Stimulated activated CD8-positive, alpha-beta memory T cell treated with anti-CD3 and anti-CD28 coated beads, Interleukin-4, amount 100 ng/mL, for 1 hour (primary cell): ENCODE data around the gene PFKFB3.

Experiments used
- DNase-seq, 2 donors: peaks; one replicate each; pipeline ENCODE4 v3.0.0-alpha.2; 2020; ENCODE audit warnings: low read depth in 2 of 2, low spot score in 1 of 2

The PFKFB3 gene

DNA sequence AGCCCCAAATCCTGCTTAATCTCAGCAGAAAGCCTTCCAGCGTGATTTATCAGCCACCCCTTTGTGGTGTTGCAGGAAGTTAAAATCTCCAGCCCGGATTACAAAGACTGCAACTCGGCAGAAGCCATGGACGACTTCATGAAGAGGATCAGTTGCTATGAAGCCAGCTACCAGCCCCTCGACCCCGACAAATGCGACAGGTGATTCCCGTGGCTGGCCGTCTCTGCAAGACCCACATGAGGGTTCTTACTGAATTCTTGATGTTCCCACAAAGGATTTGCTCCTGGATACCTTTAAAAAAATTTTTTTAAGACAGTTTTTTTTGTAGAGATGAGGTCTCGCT, 16.7 kb downstream of the PFKFB3 start:
- DNase-seq = no peak

DNA sequence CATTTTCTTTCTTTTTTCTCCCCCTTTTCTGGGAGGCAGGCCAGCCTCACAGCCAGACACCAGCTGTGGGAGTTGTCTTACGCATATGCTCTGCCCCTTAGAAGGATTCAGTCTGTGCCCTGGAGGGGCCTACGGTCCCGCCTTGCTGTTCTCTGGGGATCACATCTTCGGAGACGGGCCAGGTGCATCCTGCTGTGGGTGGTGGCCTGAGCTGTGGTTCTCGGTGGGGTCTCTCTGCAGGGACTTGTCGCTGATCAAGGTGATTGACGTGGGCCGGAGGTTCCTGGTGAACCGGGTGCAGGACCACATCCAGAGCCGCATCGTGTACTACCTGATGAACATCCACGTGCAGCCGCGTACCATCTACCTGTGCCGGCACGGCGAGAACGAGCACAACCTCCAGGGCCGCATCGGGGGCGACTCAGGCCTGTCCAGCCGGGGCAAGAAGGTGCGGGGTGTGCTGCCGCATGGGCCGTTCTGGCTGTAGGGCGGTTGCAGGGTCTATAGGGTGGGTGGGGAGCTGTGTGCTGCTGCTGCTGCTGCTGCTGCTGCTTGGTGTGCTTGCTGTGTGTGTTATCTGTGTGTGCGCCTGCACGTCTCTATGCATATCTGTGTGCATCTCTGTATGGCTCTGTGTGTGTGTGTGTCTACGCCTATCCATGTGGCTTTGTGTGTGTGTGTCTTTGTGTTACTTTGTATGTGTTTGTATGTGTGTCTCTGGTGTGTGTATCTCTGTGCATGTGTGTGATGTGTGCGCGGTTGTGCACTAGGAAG, 17.9 kb downstream of the PFKFB3 start:
- DNase-seq = no peak

DNA sequence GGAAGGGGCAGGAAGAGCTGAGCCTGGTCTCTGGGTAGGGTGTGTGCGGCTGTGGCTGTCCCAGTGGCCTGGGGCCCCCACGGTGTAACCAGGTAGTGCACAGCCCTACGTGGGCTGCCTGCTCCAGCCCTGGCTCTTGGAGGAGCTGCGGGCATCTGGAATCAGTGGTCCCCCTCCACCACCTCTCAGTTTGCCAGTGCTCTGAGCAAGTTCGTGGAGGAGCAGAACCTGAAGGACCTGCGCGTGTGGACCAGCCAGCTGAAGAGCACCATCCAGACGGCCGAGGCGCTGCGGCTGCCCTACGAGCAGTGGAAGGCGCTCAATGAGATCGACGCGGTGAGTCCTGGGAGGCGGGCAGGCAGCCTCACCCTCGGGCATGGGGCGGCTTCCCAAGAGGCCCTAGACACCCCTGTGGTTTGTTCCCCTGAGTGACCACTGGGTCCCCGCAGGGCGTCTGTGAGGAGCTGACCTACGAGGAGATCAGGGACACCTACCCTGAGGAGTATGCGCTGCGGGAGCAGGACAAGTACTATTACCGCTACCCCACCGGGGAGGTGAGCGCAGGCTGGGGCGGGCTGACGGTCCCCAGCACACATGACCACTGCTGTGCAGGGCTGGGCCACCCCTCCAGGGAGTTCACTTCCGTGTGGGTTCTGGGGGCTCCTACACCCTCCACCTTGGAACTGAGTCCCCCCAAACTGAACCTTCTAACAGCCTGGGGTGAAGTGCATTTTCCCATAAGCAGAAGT, 18.6 kb downstream of the PFKFB3 start:
- DNase-seq = no peak

DNA sequence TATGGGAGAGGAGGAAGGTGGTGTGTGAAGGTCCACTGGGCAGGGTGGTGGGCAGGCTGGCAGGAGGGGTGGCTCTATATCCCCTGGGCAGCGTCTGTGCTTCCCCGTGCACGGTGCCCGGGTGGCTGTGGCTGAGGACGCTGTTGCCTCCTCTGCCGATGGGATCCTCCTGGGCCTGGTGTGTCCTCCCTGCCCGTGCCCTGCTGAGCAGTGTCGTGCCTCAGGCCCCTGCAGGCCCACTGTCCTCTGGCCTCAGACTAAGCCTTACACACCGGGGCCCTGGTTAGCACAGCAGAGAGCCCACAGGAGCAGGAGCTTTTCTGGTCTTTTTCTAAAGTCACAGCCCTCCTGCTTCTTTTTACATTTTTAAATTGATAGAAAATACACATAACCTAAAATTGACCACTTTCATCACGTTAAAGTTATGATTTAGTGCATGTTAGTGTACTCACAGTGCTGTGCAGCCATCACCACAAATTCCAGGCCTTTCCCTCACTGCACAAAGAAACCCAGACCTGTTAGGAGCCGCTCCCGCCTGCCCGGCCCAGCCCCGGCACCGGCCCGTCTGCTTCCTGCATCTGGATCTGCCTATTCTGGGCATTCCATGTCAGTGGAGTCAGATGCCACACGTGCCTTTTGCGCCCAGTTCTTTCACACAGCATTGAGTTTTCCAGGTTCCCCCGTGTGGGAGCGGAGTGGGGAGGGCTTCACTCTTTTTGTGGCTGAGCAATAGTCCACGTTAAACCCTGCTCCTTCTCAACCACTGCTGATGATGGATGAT, 19.4 kb downstream of the PFKFB3 start:
- no peak for DNase-seq

DNA sequence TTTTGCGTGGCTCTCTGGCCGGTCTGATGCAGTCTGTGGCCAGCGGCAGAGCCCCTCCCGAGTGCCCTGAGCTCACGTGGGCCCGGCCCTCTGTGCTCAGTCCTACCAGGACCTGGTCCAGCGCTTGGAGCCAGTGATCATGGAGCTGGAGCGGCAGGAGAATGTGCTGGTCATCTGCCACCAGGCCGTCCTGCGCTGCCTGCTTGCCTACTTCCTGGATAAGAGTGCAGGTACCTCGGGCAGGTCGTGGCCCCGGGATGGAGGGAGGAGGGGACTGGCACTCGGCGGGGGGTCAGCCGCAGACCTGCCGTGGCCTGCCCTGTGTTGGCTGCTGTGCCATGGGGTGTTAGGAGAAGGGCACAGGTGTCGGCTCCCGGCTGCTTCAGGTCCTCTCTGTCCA, 20.0 kb downstream of the PFKFB3 start:
- DNase-seq = no peak

DNA sequence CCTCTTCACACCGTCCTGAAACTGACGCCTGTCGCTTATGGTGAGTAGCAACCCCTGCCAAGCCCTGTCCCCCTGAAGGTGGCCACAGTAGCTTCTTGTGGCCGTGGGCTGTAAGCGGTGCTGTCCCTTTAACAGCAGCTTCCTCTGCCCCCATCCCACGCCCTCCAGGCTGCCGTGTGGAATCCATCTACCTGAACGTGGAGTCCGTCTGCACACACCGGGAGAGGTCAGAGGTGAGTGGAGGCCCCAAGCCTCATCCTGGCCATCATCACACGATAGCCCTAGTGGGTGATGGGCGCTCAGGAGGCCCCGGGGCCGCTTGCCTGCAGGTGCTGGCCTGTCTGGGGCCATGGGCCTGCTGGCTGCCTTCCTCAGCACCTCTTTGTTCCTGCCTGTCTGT, 21.2 kb downstream of the PFKFB3 start:
- no peak for DNase-seq

DNA sequence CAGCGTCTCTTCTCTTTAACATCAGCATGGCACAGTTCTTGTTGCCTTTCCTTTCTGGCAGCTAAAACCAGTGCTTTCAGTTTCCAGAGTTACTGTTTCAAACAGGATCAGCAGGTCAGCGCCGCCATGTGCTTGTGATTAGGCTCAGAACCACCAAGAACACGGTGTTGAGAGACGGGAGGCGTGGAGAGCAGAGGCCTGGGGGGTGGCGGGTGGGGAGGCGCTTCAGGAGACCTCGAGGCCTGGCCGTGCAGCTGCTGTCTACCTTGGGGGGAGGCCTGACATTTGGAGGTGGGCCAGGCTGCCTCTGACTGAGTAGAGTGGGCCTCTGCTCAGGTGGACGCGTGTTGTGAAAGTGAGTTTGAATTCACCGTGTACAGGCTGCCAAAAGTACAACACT, 22.0 kb downstream of the PFKFB3 start:
- DNase-seq = no peak

DNA sequence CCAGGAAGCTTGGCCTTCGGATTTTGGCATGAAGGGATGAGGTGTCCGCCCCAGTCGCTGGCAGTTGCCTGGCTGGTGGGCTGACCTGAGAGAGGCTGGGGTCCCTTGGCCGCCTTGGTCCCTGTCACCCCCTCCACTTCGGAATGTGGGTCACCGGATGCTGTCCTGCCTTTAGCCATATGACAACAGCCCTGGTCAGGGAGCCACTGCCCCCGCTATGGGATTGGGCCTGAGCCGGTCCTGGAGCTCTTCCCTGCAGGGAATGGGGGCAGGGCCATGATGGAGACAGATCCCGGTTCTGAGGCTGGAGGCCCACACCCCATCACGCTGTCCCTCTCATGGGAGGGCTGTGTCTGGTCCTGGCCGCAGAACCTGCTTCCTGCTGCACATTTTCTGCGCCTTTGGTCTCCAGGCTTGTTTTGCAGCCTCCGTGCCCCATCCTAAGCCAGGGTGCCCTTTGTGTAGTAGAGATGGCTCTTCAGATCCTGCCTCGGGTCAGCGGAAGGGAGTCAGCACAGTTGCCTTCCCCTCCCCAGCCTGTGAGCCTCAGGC, 22.6 kb downstream of the PFKFB3 start:
- DNase-seq = no peak

DNA sequence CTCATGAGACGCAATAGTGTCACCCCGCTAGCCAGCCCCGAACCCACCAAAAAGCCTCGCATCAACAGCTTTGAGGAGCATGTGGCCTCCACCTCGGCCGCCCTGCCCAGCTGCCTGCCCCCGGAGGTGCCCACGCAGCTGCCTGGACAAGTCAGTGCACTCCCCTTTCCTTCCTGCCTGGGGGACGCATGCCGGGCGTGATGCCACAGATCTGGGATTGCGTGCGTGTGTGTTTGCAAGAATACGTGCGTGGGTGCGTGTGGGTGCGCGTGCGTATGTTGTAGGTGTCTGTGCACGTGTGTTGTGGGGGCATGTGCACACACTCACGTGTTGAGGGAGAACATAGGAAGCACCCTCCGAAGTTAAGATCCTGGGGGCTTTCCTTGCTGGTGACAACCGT, 23.5 kb downstream of the PFKFB3 start:
- no peak for DNase-seq

DNA sequence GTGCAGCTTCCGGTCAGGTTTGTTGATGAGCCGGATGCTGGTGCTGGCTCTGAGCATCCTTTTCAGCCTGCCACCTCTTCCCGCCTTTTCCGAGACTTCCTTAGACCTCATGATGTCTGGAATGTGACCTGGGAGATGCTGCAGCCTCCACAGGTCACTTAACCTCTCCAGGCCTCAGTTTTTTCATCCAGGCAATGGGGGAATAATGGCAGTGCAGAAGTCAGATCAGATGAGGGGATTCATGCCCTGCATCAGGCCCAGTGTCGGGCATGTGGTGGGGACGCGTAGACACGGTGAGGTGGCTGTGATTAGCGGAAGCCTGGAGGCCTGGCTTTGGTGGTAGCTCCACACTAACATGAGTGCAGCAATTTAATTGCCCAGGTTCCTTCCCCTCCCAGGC, 24.6 kb downstream of the PFKFB3 start:
- DNase-seq = no peak

DNA sequence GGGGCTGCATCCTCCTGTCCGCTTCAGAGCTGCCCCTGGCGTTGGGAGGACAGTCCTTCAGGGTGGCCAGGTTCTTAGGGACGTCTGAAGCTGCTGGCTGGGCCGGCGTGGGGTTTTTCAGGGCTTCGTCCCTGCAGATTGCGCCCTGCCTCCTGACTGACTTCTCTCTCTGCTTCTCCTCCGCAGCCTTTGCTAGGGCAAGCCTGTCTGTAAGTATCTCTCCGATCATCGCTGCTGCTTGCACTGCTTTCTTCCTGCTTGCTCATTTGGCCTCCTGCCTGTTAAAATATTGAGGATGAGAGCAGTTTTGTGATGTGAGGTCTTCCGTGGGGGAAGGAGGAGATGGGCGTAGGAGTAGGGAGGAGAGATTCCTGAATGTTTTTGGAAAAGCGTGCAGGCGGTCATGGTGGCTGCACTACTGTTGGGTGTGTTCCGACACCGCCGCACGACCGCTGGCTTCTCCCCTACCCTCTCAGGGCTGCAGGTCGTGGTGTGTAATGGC, 25.3 kb downstream of the PFKFB3 start:
- DNase-seq = no peak

DNA sequence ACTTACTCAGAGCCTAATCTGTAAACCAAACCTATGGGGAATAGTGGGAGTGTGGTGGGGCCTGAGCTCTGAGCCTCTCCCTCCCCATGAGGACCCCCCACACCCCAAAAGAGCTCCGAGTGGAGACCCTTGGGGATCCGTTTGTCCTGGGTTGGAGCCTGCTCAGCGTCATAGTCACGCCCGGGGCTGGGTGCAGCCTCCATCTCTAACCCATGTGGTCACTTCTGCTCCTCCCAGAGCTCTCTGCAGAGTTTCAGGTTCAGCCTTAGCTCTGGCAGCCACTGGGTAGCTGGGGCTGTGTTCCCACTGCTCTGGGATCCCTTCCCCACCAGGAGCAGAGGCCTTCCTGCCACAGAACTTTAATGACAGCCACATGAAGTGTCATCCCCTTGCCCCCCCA, 25.9 kb downstream of the PFKFB3 start:
- DNase-seq = no peak

DNA sequence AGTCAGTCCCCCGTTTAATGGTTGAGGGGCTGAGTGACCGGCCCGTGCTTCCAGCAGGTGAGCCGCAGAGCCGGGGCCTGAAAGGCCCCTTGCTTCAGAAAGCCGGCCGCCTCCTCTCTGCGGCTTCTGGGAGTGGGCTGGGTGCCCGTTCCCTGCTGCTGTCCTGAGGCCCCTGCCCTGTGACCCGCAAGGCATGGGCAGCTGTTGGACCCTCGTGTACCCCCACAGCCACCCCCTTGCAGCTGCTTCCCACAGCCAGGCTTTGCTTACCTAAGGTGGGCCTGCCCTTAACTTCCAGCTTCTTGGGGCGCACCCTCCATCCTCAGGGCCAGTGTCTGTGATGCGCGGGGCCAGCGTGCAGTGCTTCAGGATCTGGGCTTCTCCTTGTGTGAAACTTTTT, 26.6 kb downstream of the PFKFB3 start:
- DNase-seq = no peak

DNA sequence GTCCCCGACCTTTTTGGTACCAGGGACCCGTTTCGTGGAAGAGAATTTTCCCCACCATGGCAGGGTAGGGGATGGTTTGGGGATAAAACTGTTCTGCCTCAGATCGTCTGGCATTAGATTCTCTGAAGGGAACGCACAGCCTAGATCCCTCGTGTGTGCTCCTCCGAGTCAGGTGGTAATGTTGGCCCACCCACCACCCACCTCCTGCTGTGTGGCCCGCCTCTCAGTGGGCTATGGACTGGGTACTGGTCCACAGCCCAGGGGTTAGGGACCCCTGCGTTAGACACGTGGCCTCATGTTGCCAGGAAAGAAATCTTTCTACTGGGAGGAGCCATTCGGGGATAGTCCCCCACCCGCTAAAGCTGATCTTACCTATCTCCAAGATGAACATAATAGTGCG, 27.0 kb downstream of the PFKFB3 start:
- no peak for DNase-seq

DNA sequence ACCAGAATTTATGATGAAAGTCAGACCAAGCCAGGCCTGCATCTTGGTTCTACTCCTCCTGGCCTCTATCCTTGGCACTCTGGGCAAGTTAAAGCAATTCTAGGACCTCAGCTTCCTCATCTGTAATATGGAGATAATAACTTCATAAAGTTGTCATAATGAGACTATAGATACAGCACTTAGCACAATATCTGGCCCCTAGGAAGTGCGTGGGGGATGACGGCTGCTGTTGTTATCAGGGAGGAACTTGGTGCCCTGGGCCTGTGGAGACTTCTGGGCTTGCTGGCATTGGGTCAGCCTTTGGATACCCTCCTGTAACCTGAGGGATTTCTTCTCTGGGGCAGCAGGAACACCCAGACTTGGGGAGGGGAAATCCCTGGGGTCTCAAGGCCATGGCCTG, 27.6 kb downstream of the PFKFB3 start:
- DNase-seq = no peak

DNA sequence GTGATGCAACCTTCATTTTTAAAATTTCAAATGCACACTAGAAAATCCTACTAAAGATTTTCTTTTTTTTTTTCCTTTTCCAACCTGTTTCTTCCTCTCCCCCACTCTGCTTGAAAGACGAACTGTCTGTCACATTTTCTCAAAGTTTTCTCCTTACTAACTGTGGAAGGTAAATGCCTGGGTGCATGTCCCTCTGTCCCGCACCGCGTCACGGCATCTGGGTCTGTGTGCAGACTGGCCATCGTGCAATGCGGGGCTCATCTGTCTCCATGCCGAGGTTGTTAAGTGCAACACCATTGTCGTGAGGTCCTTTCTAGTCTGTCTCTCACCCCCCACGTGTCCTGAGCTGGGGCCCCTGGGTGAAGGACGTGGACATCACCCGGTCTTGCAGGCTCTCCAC, 28.4 kb downstream of the PFKFB3 start:
- DNase-seq = no peak

DNA sequence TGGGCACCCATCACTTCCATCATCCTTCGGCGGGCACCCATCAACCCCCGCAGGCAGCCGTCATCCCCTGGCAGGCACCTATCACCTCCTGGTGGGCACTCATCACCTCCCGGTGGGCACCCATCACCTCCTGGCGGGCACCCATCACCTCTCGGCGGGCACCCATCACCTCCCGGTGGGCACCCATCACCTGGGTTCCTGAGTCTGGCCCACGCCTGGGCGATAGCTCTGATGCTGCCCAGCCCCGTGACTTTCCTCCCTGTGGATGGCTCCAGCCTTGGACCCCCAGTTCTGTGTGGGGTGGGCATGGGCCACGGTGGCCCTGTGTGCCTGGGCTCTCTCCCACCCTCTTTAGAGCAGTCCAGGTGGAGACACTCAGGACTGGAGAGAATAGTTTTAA, 29.0 kb downstream of the PFKFB3 start:
- DNase-seq = no peak

DNA sequence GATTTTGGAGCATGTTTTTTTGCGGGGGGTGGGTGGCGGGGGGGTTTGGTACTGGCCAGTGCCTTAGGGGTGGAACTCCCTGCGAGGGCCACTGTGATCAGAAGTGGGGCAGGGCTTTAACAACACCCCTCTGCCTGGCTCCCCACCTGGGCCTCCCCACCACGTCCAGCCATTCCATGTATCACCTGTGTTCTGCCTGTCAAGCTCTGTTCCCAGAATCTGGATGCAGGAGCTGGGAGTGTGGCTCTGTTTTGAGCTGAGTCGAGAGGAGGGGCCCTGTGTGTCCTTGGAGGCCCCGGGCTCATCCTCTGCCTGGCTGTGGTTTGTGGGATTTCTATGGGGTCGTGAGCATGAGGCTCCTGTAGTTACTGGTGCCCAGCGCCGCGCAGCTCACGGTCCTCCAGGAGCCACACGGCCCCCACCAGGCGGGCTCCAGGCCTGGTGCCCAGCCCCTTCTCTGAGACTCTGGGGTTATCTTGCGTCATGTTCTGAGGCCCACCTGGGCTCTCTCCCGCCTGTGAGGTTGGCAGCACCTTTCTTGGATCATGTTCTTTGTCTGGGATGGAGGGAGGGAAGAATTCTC, 29.6 kb downstream of the PFKFB3 start:
- no peak for DNase-seq

DNA sequence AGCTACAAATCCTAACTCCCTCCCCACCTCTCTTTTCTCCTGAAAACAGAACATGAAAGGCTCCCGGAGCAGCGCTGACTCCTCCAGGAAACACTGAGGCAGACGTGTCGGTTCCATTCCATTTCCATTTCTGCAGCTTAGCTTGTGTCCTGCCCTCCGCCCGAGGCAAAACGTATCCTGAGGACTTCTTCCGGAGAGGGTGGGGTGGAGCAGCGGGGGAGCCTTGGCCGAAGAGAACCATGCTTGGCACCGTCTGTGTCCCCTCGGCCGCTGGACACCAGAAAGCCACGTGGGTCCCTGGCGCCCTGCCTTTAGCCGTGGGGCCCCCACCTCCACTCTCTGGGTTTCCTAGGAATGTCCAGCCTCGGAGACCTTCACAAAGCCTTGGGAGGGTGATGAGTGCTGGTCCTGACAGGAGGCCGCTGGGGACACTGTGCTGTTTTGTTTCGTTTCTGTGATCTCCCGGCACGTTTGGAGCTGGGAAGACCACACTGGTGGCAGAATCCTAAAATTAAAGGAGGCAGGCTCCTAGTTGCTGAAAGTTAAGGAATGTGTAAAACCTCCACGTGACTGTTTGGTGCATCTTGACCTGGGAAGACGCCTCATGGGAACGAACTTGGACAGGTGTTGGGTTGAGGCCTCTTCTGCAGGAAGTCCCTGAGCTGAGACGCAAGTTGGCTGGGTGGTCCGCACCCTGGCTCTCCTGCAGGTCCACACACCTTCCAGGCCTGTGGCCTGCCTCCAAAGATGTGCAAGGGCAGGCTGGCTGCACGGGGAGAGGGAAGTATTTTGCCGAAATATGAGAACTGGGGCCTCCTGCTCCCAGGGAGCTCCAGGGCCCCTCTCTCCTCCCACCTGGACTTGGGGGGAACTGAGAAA, 30.4 kb downstream of the PFKFB3 start:
- no peak for DNase-seq

DNA sequence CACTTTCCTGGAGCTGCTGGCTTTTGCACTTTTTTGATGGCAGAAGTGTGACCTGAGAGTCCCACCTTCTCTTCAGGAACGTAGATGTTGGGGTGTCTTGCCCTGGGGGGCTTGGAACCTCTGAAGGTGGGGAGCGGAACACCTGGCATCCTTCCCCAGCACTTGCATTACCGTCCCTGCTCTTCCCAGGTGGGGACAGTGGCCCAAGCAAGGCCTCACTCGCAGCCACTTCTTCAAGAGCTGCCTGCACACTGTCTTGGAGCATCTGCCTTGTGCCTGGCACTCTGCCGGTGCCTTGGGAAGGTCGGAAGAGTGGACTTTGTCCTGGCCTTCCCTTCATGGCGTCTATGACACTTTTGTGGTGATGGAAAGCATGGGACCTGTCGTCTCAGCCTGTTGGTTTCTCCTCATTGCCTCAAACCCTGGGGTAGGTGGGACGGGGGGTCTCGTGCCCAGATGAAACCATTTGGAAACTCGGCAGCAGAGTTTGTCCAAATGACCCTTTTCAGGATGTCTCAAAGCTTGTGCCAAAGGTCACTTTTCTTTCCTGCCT, 31.1 kb downstream of the PFKFB3 start:
- no peak for DNase-seq
